GM12865 (cell line): ENCODE data around the gene TRIM72.
A peak's percentile ranks its signal among the peaks of the same experiment; 100 is the strongest.
"Not testable (repeated sequence)": the region's sequence is repeated elsewhere in the genome, so short reads cannot be mapped to it uniquely, and the experiment has no call there.

Source experiments
- DNase-seq: peaks from one replicate; pipeline ENCODE4 v3.0.0; 2010; ENCODE audit warnings: low read depth
- H3K4me3 ChIP-seq: 2 replicates; pipeline ENCODE4 v1.5.1; 2011; ENCODE audit warnings: mild to moderate bottlenecking, low read depth, low read length, control low read depth
- TF ChIP-seq, protein P1 (sequence below): IDR thresholded peaks from 2 replicates; pipeline ENCODE4 v1.5.1; 2011; ENCODE audit warnings: low read length, control low read depth, low read depth, inconsistent platforms; ENCODE audit not compliant: insufficient read depth; ENCODE audit errors: missing control alignments

Gene TRIM72

DNA sequence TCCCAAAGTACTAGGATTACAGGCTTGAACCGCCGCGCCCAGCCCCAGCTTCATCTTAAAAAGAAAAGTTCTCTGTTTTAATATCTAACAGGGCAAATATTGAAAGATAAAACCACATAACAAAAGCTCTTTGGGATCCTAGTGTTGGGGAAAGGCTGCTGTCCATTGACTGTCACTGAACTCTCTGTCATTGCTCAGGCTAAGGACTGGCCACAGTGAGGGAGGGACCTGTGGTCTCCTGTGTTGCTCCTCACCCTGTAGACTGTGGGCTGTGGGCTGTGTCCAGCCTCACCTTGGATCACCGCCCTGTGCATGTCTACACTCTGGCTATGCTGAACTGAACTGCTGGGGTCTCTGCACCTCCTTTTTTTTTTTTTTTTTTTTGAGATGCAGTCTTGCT, 14.3 kb downstream of the TRIM72 start:
- no peak overlapping the region for H3K4me3 ChIP-seq
- no peak for DNase-seq
- TF ChIP-seq, protein P1, sequence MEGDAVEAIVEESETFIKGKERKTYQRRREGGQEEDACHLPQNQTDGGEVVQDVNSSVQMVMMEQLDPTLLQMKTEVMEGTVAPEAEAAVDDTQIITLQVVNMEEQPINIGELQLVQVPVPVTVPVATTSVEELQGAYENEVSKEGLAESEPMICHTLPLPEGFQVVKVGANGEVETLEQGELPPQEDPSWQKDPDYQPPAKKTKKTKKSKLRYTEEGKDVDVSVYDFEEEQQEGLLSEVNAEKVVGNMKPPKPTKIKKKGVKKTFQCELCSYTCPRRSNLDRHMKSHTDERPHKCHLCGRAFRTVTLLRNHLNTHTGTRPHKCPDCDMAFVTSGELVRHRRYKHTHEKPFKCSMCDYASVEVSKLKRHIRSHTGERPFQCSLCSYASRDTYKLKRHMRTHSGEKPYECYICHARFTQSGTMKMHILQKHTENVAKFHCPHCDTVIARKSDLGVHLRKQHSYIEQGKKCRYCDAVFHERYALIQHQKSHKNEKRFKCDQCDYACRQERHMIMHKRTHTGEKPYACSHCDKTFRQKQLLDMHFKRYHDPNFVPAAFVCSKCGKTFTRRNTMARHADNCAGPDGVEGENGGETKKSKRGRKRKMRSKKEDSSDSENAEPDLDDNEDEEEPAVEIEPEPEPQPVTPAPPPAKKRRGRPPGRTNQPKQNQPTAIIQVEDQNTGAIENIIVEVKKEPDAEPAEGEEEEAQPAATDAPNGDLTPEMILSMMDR = no peak

DNA sequence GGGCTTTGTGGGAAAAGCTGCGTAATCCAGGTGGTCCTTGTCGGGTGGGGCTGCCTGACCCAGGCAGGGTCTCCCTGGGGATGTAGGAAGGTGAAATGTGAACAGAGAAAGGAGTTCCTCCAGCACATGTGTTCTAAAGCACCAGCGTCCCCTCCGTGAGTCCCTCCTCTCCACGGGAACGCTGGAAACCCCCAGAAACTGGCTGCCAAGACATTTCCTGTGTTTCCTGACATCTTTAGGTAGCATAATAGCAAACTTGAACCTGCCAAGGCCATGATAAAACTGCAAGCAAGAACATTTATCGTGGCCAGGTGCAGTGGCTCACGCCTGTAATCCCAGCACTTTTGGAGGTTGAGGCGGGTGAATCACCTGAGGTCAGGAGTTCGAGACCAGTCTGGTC, 15.6 kb downstream of the TRIM72 start:
- no peak for DNase-seq
- no peak overlapping the region for H3K4me3 ChIP-seq
- TF ChIP-seq, protein P1 = no peak

DNA sequence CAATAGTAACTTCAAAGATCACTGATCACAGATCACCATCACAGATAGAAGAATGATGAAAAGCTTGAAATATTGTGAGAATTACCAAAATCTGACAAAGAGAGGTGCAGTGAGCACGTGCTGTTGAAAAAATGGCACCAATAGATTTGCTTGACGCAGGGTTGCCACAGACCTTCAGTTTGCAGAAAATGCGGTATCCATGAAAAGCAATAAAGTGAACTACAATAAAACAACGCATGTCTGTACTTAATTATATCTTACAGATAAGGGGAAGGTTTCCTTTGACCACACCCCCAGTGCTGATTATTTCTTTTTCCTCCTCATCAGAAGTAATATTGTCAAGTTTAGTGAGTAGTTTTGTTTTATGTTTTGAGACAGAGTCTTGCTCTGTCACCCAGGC, 24.1 kb downstream of the TRIM72 start:
- H3K4me3 ChIP-seq = no peak overlapping the region
- TF ChIP-seq, protein P1 = no peak
- DNase-seq = no peak

DNA sequence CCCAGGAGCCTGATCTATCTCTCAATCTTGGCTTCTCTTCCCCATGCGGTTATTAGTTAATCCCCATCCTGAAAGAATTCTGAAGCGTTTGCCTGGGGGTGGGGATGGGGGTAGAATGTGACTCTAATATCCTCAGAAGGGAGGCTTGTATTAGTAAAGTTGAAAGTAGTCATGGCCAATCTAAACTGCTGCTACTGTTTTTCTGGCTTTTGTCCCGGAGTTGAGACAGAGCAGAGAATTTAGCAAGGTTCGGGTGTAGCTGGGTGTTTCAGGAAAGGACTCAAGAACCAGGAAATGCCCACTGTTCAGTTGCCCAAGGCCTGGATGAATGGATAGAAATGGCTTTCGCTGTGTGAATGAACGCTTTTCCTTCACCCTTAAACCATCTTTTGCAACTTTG, 28.3 kb downstream of the TRIM72 start:
- no peak overlapping the region for H3K4me3 ChIP-seq
- DNase-seq = no peak
- TF ChIP-seq, protein P1 = no peak

DNA sequence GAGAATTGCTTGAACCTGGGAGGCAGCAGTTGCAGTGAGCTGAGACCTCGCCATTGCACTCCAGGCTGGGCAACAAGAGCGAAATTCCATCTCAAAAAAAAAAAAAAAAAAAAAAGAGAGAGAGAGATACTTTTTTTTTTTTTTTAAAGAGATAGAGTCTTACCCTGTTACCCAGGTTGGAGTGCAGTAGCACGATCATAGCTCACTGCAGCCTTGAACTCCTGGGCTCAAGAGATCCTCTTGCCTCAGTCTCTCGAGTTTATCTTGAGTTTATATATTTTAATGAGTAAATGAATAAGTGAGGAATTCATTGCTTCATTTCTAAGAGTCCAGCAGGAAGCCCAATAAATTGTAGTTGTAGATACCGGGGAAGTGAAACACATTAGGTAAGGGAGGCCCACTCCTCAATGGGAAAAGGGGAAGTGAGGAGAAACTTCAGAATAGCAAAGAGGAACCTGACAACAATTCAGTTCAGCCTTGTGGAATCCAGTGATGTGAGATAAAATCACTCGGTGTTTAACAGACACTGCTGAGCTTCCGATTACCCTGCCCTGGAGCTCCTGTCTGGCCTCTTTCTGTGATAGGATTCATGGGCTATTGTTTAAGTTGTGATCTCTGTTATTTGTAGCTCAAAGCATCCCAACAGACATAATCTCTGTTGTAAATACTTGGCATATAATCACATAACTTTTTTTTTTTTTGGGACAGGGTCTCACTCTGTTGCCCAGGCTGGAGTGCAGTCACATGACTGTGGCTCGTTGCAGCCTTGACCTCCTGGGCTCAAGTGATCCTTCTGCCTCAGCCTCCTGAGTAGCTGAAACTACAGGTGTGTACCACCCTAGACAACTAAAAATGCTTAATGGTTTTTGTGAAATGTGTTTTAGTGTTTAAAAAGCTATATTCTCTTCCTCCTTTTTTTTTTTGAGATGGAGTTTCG, 30.1 kb downstream of the TRIM72 start:
- H3K4me3 ChIP-seq = no peak overlapping the region
- TF ChIP-seq, protein P1 = no peak
- peak; percentile 21 for DNase-seq

DNA sequence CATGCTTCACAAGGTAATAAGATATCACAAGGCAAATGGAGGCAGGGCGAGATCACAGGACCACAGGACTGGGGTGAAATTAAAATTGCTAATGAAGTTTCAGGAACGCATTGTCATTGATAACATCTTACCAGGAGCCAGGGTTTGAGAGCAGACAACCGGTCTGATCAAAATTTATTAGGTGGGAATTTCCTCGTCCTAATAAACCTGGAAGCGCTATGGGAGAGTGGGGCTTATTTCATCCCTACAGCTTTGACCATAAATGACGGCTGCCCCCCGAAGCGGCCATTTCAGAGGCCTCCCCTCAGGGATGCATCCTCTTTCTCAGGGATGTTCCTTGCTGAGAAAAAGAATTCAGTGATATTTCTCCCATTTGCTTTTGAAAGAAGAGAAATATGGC, 31.7 kb downstream of the TRIM72 start:
- DNase-seq = not testable (repeated sequence)

DNA sequence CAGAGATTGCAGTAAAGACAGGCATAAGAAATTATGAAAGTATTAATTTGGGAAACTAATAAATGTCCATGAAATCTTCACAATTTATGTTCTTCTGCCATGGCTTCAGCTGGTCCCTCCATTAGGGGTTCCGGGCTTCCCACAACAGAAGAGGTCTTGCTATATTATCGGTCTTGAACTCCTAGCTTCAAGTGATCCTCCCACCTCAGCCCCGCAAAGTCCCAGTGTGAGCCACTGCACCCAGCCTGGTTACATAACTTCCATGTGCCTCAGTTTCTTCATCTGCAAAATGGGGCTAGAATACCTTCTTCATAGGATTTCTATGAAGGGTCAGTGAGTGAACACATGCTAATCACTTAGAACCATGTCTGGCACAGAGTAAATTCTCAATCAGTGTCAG, 32.4 kb downstream of the TRIM72 start:
- H3K4me3 ChIP-seq = no peak overlapping the region
- TF ChIP-seq, protein P1 = no peak
- no peak for DNase-seq

More for the DNA sequence above, 31.7 kb downstream of the TRIM72 start:
- H3K4me3 ChIP-seq = not testable (repeated sequence)
